ENCODE results near the gene KIAA0753.
"Not testable (repeated sequence)": the region's sequence is repeated elsewhere in the genome, so short reads cannot be mapped to it uniquely, and the experiment has no call there.

The KIAA0753 gene

GRCh38 chr17:6596081-6596480 is 44.4 kb downstream of the KIAA0753 start:
- DNase-seq: no peak

GRCh38 chr17:6593371-6593770 is 47.1 kb downstream of the KIAA0753 start:
- DNase-seq: not testable (repeated sequence)

DNA sequence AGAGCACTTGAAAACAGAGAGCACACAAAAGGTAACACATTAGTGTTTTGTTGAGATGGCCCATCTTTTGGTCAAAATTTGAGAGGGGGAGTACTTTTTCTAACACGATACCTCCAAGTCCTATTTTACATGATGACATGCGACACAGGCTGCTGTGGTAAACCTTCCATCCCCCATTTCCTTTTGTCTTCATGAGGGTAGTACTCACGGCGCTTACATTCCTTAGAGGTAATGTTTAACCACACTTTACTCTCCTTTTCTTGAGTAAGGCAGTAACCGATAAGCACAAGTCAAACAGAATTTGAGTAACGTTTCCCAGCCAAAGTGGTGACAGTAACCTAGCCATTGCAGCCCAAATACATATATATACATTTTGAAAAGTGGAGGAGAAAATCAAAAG is 48.3 kb downstream of the KIAA0753 start:
- DNase-seq: peak; percentile 37

DNA sequence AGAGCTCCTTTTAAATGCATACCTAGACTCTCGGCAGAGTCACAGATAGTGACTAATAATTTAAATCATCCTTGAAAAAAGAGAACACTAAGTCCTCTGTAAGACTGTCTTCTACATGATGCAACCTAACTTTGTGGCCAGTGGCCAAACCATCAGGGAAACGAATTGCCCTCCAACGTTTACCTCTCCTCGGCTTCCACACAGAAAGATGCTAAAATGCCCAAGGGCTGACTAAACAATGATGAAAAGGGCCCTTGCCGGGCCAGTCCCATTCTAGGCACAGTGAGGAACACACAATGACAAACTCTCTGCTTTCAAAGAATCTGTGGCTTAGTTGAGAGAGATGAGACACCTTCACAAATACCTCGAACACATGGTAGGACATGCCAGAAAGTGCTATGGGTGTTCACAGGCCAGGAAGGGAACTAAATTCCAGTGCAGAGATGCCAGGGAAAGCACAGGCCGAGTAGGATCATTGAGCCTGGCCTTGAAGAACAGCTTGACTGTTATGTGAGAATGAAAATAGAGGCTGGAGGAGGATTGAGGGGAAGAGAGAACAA is 48.8 kb downstream of the KIAA0753 start:
- DNase-seq: peak; percentile 87

GRCh38 chr17:6589266-6589946 is 51.1 kb downstream of the KIAA0753 start:
- peak; percentile 48 for DNase-seq

DNA sequence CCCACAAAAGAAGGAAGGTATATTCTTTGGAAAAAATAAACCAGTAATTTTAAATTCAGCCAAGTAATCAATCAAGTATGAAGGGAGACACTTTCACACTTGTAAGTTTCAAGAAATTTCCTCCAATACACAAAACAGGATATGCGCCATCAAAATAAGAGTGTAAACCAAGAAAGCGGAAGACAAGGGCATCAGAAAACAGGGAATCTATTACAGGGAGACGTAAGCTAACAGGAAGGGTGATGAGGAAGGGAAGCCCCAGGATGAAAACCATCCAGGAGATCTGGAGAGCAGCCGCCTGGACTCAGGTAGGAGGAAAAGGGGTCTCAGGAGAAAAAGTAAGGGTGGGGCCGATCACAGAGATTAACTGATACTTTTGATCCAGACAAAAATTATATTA is 52.3 kb downstream of the KIAA0753 start:
- no peak for DNase-seq

DNA sequence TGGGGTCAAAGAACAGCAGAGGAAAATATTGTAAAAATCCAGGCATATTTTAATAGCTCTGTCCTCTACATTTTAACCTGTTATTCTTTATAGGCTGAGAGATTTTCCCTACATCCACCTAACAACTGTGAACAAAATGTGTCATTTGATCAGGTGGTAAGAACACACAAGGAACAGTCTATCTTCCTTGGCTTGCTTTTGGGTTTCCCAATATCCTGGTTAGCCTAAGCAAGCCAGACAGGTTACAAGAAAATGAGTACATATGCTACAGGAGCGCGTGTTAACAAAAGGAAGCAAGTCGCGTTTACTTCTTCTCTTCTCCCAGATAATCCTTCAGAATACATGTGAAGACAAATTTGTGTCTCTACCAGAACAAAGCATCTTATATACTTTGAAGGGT is 53.2 kb downstream of the KIAA0753 start:
- DNase-seq: no peak

DNA sequence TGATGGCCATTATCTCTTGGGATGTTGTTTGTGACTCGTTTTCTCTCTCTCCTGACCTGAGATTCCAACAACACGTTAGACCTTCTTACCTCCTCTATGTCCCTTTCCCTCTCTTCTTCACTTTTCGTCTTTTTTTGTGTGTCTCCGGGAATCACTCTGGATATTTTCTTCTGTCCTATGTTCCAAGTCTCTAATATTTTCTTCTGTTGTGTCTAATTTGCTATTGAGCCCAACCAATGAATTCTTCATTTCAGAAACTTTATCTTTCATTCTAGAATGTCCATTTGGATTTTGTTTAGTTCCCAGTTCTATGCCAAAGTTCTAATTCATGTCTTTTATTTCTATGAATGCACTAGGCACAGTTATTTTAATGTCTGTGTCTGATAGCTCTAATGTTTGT is 57.1 kb downstream of the KIAA0753 start:
- DNase-seq: no peak

DNA sequence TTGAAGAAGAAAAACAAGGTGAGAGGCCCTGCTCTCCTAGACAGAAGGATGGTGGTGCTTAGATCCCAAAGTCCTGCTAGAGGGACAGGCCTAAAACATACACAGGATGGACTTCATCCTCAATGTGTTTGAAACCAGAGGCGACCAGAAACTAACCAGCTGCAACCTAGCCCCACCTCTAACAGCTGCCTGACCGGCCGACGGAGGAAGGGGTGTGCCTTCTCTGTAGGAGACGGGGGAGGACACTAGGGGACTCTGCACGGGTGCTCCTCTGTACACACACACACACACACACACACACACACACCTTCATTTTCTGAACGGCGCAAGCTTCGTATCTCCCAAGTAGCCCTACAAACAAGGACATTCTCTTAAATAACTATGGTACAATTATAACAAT is 59.9 kb downstream of the KIAA0753 start:
- no peak for DNase-seq

GRCh38 chr17:6578491-6578890 is 62.0 kb downstream of the KIAA0753 start:
- no peak for DNase-seq

DNA sequence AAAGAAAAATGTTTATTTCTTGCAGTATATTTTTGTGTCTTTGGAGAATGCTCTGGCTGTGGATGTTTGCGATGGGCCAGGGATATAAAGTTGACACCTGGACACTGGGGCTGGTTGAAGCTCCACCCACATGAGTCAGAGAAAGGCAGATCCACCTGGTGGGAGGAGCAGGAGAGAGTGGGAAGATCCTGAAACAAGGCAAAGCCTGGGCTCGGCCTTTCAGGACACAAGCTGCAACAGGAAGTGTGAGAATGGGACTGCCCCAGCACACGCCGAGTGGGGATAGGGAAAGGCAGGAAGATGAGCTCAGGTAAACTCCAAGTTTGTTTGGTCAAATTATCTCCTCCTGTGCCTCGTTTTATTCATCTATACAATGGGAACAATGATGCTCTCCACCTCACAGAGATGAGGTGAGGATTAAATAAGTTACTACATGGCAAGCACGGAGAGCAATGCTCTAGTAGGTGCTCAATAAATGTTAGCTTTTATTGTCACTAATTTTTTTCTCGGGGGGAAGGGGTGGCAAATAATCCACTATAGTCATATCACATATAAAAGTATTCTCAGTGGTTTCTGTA is 62.7 kb downstream of the KIAA0753 start:
- no peak for DNase-seq

DNA sequence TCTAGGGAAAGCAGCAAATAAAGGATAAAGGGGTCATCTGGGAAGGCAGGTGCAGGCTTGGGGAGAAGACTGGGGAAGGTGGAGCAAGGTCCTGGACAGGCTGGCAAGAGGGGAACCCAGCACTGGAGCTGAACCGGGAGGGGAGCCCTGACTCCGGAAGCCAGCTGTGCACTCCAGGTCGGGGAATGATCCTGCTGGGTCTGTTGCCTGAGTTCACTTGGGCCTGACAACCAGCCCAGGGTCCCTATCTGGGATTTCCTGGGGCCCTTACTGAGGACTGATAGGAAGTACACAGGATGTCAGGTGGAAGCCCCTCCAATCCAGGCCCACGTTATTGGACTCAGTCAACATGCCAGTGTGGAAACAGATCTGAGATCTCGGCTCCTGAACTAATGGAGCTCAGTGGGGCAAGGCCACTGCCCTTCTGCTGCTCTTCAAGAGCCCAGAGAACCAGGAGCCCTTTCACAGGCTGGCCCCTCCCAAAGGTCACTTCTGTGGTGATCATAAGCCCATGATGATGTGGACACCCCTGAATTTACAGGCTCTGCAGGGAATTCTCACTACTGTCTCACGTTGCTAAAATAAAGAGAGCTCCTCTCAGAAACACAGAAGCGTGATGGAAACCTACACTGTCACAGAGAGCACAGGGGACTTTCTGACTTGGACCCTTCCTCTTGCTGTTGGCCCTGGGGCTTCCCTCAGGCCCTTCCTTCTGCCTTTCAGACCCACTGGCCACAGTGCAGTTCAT is 64.3 kb downstream of the KIAA0753 start:
- no peak for DNase-seq

DNA sequence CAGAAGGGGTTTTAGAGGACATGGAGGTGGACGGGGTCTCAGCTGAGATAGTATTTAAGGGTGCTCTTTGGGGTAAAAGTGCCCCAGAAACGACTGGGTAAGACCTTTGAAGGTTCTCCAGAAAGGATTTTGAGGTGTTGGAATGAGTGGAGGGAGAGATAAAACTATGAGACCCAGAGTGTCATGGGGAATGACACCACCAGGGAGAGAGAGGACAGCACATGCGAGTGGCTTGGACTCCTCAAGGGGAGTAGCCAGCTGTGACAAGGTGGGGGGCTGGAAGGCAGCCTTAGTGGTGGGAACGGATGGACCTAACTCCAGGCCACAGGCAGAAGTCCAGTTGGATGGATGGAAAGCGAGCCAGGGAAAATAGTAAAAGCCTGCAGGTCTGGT is 64.9 kb downstream of the KIAA0753 start:
- no peak for DNase-seq

DNA sequence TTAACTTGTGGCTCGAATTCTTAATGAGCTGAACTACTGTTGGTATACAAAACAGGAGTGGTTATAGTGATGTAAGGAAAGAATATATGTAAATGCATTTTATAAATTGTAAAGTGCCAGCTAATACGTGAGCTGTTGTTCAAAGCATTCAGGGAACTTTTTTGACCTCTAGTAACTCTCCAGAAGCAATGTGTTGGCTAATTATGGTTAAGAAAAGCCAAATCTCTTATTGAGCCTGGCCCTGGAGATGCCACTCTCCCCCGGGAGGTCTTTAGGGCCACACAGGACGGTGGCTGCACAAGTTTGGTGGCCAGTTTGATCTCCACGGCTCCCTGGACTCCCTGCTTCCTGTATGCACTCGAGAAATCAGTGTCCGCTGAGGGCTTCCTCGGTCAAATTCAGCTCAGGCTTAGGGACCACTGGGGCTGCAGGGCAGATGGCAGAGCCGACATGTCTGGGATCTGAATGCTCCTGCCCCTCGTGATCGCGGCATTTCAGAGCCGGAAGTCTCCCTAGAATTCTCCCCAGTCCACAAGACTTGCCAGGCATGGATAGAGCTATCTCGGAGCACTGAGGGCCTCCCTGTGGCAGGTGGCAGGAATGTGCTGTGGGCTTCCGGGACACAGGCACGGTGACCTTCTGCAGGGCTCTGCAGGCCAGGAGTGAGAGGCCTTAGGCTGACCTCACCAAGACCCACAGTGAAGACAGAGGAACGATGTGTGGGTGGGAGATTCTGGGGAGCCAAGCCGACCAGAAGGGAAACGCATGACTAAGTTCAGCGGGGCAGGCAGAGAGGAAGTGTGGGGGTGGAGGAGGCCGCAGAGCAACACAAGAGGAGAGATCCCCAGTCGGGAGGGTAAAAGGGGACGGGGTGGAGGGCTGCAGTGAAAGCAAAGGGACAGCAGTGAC is 65.6 kb downstream of the KIAA0753 start:
- peak; percentile 49 for DNase-seq

- DNase-seq: no peak
These were observed 66.4 kb downstream of the KIAA0753 start for GRCh38 chr17:6573982-6574686.

DNA sequence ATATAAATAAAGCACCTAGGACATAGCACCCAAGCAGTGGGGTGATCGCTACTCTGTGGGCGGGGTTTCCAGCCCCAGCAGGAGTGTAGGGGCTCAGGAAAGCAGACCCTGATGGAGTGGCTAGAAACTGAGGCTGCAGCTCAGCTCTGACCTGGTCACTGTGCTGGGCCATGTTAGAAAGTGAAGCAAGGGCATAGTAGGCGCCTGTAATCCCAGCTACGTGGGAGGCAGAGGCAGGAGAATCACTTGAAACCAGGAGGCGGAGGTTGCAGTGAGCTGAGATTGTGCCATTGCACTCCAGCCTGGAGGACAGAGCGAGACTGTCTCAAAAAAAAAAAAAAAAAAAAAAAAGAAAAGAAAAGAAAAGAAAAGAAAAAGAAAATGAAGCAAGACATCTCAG is 67.0 kb downstream of the KIAA0753 start:
- not testable (repeated sequence) for DNase-seq

DNA sequence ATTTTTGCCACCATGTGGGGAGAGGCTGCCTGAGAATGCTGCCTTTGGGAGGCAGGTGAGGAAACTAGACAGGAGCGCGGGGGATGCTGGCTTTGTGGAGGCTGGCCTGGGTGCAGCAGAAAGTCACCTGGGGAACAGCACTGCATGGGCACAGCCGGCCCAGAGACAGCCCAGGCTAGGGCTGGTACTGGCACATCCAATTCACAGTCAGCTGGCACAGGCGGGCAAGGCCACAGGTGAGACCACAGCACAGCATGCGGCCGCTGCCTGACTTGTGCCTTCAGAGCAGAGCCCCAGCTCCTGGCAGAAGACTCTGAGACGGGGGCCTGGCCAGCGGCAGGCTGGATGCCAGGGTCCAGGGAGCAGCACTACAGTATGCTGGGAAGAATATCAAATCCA is 67.5 kb downstream of the KIAA0753 start:
- DNase-seq: no peak

GRCh38 chr17:6571452-6571781 is 69.1 kb downstream of the KIAA0753 start:
- DNase-seq: no peak

GRCh38 chr17:6570731-6571451 is 69.6 kb downstream of the KIAA0753 start:
- no peak for DNase-seq

- DNase-seq: peak; percentile 30
These were observed 70.9 kb downstream of the KIAA0753 start for GRCh38 chr17:6569370-6570285.

Measured in fibroblast of skin of right quadriceps (primary cell).